ENCODE data around the gene DLK1.

The DLK1 gene

DNA sequence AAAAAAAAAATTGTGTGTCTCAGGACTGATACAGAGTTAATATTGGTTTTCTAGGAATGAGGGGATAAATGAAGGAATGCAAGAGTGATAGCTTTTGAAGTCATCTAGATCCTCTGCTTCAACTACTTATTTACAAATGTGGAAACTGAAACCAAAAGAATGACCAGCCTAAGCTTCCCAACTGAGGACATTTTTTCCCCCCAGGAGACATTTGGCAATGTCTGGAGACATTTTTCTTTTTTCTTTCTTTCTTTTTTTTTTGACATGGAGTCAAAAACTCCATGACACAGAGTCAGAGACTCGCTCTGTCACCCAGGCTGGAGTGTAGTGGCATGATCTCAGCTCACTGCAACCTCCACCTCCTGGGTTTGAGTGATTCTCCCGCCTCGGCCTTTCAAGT is 15.3 kb downstream of the DLK1 start:
- TF ChIP-seq CTCF (IDR thresholded peaks at IDR 0.05; ENCODE audit: unreplicated experiment in 3 of 3): no peak
- Mint-ChIP-seq H3K27ac (no peak overlapping the region), H3K4me1 (peaks cover 19% of the 10 kb centered on the region), H3K36me3 (ENCODE audit: low read depth) (no peaks in the 10 kb centered on the region), H3K9me3 (no peaks in the 10 kb centered on the region), H3K4me3 (no peak overlapping the region), H3K27me3 (ENCODE audit: low read depth) (no peaks in the 10 kb centered on the region)

- no peak for TF ChIP-seq CTCF (IDR thresholded peaks at IDR 0.05; ENCODE audit: unreplicated experiment in 3 of 3)
- Mint-ChIP-seq H3K9me3 (no peaks in the 10 kb centered on the region), H3K27ac (no peak overlapping the region), H3K4me3 (no peak overlapping the region), H3K4me1 (peaks cover 6% of the 10 kb centered on the region), H3K27me3 (ENCODE audit: low read depth) (no peaks in the 10 kb centered on the region), H3K36me3 (ENCODE audit: low read depth) (no peaks in the 10 kb centered on the region)
These were observed 19.6 kb downstream of the DLK1 start for GRCh38 chr14:100746326-100746725.

- no peak overlapping the region for H3K27ac Mint-ChIP-seq
- peaks cover 6% of the 10 kb centered on the region for H3K4me1 Mint-ChIP-seq
- H3K36me3 Mint-ChIP-seq (ENCODE audit: low read depth): no peaks in the 10 kb centered on the region
- no peak for TF ChIP-seq CTCF (IDR thresholded peaks at IDR 0.05; ENCODE audit: unreplicated experiment in 3 of 3)
- no peak overlapping the region for H3K4me3 Mint-ChIP-seq
- H3K9me3 Mint-ChIP-seq: no peaks in the 10 kb centered on the region
- H3K27me3 Mint-ChIP-seq (ENCODE audit: low read depth): no peaks in the 10 kb centered on the region
These were observed 20.4 kb downstream of the DLK1 start for GRCh38 chr14:100747021-100747586.

DNA sequence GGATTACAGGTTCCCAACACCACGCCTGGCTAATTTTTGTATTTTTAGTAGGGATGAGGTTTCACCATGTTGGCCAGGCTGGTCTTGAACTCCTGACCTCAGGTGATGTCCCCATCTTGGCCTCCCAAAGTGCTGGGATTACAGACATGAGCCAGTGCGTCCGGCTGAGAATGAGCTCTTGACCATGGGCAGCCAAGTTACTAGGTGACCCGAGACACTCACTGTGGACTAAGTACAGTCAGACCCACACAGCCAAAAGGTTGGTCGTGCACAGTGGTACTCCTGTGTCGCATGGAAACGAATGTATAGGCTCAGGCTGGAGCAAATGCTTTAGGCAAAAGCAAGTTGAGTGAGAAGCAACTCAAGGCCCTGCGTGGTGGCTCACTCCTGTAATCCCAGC is 21.0 kb downstream of the DLK1 start:
- H3K4me3 Mint-ChIP-seq: no peak overlapping the region
- H3K4me1 Mint-ChIP-seq: peaks cover 6% of the 10 kb centered on the region
- no peak overlapping the region for H3K27ac Mint-ChIP-seq
- no peak for TF ChIP-seq CTCF (IDR thresholded peaks at IDR 0.05; ENCODE audit: unreplicated experiment in 3 of 3)
- no peaks in the 10 kb centered on the region for H3K9me3 Mint-ChIP-seq
- H3K27me3 Mint-ChIP-seq (ENCODE audit: low read depth): peaks cover 4% of the 10 kb centered on the region
- H3K36me3 Mint-ChIP-seq (ENCODE audit: low read depth): no peaks in the 10 kb centered on the region

DNA sequence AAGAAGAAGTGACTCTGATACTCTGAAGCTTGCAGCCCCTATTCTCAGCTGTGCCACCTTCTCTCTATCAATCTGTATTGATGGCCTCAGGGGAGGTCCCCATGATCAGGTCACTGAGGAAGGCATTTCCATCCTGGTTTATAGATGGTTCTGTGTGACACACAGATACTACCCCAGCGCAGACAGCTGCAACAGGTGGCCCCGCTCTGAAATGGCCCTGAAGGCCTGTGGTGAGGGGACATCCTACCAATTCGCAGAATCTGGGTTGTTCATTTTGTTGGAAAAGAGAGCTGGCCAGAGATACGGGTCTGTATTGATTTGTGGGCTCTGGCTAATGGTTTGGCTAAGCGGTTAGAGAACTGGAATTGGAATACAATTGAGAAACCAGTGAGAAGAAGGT is 21.7 kb downstream of the DLK1 start:
- no peak for TF ChIP-seq CTCF (IDR thresholded peaks at IDR 0.05; ENCODE audit: unreplicated experiment in 3 of 3)
- Mint-ChIP-seq H3K4me1 (peaks cover 6% of the 10 kb centered on the region), H3K4me3 (no peak overlapping the region), H3K27ac (no peak overlapping the region), H3K36me3 (ENCODE audit: low read depth) (no peaks in the 10 kb centered on the region), H3K27me3 (ENCODE audit: low read depth) (peaks cover 4% of the 10 kb centered on the region), H3K9me3 (no peaks in the 10 kb centered on the region)

DNA sequence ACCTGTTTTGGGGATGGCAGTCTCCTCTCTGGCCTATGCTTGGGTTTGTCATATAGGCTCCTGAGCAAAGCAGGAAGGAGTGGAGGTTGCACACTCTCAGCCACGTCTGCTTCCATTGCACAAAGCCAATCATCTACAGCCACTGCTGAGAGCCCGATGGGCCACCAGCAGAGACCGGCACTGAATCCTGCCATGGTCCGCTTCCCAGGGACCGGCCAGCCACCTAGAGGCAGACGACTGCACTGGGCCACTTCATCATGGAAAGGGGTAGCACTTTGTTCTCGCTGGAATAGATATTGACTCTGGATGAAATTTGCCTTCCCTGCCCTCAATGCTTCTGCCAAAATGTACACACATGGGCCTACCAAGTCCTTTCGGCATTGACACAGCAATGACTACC is 22.3 kb downstream of the DLK1 start:
- no peak overlapping the region for H3K4me3 Mint-ChIP-seq
- no peaks in the 10 kb centered on the region for H3K9me3 Mint-ChIP-seq
- no peaks in the 10 kb centered on the region for H3K36me3 Mint-ChIP-seq (ENCODE audit: low read depth)
- H3K27me3 Mint-ChIP-seq (ENCODE audit: low read depth): peaks cover 4% of the 10 kb centered on the region
- H3K27ac Mint-ChIP-seq: no peak overlapping the region
- peaks cover 6% of the 10 kb centered on the region for H3K4me1 Mint-ChIP-seq
- TF ChIP-seq CTCF (IDR thresholded peaks at IDR 0.05; ENCODE audit: unreplicated experiment in 3 of 3): no peak
